Right forelimb (tissue), 1 donor: ENCODE results near the gene THSD4.

ENCODE experiments used
- DNase-seq: peaks from one replicate; pipeline ENCODE4 v3.0.0-alpha.2; 2018

THSD4 gene

DNA sequence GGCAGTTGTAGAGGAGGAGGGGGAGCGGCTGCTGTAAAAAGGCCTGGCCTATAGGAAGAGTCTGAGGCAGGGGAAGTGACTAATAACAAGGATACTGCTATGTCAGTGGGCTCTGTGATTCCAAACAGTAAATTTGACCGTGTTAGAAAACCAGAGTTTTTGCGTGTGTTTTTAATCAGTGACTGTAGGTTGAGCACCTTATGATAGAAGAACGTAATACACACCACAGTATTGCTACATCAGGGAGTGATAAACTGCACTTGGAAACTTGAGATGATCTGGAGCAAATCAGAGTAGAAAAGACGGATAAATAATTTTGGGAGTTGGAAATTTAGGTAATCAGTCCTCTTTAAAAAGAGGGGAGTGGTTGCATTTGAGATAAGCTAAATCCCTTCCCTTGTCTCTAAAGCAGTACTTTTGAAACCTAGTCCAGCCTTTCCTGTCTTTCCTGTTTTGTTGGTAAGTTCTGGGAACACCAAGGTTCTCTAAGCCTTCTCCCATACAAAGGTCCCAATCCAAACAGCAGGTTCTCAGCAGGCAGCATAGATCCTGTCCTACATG is 564.6 kb downstream of the THSD4 start:
- DNase-seq, result no peak

DNA sequence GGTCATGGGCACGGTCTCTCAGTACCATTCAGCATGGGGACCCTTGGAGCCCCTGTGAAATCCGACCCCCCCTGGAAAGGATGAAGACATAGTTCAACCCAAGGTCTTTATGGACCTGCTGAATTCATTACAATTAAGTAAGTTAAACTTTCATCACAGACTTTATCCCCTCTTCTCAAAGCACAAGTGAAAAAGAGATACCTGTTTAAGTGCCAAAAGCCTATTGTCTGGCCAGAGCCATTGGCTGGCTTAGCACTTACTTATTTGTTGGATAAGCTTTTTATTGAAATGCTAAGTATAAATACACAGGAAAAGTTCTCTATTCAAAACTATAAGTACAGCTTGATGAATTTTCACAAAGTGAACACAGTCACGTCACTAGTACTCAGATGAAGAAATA is 566.7 kb downstream of the THSD4 start:
- DNase-seq, result no peak

DNA sequence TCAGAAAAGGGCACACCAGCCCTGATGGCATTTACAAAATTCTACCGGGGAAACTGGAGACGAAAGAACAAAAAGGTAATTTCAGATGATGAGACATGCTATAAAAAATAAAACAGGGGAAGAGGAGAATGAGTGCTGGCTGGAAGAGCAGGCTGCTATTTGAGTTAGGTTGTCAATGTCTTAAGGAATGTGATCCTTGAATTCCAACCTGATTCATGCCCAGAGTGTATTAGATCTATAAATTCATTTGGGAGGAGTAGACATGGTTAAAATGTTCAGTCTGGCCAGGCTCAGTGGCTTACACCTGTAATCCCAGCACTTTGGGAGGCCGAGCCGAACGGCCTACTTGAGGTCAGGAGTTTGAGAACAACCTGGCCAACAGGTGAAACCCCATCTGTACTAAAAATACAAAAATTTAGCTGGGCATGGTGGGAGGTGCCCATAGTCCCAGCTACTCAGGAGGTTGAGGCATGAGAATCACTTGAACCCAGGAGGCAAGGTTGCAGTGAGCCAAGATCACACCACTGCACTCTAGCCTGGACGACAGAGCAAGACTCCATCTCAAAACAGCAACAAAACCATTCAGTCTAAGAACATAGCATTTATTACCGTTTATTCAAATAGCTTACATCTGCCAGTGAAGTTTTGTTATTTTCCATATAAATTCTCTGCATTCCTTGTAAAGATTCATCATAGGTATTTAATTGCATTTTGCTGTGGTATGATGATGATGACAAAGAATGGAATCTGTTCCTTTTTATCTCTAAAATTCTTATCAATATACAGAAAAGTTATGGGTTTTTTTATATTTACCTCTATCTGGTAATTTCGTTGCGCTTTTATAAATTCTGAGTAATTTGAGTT is 568.4 kb downstream of the THSD4 start:
- DNase-seq, result no peak

DNA sequence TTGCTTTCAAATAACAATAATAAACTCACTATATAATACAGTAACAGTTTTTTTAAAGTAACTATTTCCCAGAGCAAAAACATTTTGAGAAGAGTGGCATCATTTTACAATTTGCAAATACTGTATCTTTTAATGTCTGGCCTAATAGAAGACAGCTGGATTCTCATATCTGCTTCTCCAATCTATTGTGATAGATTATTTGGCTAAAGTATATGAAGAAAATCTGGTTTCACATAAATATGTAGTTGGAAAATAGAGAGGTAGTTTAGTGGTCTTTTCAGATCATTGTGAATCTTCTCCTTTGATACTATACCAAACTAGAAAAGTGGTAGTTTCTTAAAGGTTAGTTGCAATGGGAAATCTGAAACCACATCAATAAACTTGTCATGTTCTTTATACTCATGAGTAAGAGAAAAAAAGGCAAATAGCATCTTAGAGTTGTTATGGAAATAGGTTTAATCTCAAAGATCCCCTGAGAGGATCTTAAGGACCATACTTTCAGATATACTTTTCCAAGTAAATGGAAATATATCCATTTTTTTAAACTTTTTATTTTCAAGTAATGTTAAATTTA is 570.2 kb downstream of the THSD4 start:
- no peak for DNase-seq

DNA sequence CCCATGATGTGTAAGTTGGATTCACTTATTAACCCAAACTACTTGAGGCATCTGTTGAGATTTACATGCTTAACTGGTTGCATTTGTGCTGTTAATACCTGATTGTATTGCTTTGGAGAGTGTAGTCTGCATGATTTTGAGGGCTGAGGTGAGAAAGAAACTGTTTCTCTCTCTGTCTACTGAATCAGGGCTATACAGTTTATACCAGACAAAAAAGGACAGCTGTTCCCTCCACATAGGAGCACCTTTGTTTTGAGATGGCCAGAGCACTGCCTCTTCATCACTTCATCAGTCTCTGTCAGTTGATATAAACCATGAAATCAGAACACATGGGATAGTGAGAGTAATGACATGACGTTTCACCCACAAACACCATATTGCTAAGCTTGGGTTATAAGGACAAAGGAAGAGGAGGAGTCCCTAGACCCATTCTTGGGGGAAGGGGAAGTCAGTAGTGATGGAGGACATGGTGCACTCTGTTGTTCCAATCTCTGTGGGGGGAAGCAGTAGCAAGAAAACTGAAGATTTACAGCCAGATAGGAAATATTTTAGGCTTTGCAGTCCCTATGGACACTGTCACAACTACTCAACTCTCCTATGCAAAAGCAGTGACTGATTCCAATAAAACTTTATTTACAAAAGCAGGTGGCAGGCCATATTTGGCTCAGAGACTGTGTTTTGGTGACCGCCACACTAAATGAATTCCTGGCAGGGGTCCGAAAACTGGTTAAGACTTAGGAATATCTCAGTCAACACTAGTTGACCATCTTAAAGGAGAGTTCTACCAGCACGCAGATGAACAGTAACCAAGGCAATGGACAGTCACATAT is 571.2 kb downstream of the THSD4 start:
- DNase-seq, result no peak

GRCh38 chr15:71687902-71688508 is 572.7 kb downstream of the THSD4 start:
- DNase-seq, result no peak

GRCh38 chr15:71688509-71689094 is 573.3 kb downstream of the THSD4 start:
- no peak for DNase-seq

DNA sequence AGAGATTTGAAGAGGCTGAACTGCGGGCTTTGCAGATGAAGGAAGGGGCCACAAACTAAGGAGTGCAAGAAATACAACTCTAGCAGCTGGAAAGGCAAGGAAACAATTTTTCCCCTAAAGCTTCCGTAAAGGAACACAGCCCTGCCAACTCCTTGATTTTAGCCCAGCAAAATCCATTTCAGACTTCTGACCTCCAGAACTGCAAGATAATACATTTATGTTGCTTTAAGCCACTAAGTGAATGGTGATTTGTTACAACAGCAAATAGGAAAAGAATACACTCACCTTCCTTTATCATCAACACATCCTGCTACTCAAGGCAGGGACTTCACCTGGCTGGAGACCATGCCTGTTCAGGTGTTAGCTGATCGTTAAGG is 575.8 kb downstream of the THSD4 start:
- no peak for DNase-seq

DNA sequence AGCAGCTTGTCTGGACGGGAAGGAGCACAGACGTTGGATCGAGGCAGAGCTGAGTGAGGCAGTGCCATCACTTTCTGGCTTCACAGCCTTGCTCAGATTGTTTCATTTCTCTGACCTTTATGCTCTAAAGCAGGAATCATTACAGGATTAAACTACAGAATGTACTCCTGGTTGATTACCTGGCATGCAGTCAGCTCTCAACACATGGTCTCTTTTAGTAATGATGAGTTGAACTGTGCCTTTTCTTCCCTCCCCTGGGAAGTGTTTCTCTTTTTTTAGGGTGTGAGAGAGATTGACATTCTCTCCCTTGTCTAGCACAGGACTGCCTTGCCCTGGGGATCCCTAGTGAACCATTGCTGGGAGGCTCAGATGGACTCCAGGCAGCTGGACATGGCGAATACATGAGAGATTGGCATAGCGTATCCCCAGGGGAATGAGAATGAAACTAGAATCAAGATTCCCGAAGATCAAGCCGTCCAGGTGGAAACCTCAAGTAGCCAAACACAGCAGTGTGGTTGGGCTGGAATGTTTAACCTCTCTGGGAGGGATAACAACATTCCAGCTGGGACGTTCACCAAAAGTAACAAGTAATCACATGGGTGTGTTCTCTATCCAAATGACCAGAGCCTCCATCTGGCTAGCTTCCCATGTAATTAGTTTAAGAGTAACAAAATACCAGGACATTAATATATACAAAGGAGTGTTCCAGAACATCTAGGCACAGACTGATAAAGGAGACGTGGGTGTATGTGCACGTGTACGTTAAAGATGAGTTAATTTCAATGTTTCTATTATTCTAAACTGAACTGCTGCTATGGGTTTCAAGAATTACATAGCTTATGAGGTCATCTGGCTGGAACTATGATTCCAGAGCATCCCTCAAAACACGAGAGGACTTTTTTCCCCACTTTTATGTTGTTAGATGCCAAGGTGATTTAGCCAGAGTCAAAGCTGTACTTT is 576.5 kb downstream of the THSD4 start:
- peak; percentile 74 for DNase-seq

DNA sequence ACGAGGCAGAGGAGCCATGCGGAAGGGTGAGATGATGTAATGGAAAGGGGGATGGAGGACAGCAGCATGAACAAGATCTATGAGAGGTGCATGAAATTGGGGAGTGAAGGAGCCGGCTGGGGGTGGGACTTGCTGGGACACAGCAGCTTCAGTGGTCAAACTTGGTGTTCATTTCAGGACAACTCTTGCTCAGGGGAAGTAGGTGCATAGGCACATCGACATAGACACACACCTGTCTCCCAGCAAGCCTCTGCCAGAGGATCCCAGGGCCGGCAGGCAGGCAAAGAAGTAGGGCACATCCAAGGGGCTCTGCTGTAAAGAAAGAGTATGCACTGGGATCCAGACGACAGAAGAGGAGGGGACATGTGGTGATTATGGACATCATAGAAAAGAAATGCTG is 582.0 kb downstream of the THSD4 start:
- no peak for DNase-seq

- DNase-seq, result no peak
These were observed 582.8 kb downstream of the THSD4 start for GRCh38 chr15:71698030-71698429.

GRCh38 chr15:71698742-71699141 is 583.5 kb downstream of the THSD4 start:
- DNase-seq, result no peak

DNA sequence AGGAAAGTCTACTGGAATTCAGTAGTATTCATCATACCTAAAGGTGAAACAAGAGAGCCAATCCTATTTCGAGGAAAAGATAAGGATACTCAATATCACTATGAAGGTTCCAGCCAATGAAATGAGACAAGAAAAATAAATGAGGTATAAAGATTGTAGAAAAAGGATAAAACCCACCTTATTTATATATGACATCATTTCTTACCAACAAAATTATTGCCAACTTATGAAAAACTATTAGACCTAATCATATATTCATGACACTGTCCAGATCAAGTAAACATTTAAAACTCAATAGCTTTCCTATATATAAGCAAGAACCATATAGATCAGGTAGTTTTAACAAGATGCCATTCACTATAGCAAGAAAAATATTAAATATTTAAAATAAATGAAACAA is 584.7 kb downstream of the THSD4 start:
- DNase-seq, result no peak

- DNase-seq, result no peak
These were observed 586.5 kb downstream of the THSD4 start for GRCh38 chr15:71701808-71702207.

GRCh38 chr15:71702496-71702895 is 587.2 kb downstream of the THSD4 start:
- no peak for DNase-seq

DNA sequence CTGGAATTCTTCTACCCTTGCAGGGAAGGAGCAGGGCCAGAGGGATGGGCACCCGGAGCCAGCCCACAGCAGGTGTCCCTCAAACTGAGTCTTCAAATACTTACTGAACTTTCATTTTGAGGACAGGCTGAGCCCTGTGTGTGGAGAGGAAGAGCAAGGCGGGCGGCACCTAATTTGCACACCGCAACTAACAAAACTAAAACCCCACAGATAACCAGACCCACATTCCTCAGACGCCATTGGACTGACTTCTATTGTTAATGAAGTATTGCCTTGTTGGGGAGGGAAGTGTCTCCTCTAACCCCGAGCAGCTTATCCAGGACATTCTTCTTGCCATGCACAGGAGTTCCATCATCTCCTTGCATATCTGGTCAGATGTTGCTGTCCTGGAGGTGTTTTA is 589.9 kb downstream of the THSD4 start:
- DNase-seq, result no peak

GRCh38 chr15:71706461-71707229 is 591.4 kb downstream of the THSD4 start:
- no peak for DNase-seq

GRCh38 chr15:71707230-71708050 is 592.2 kb downstream of the THSD4 start:
- DNase-seq, result no peak

GRCh38 chr15:71708051-71708429 is 592.8 kb downstream of the THSD4 start:
- no peak for DNase-seq

- DNase-seq, result peak; percentile 77
These were observed 593.5 kb downstream of the THSD4 start for GRCh38 chr15:71708741-71709140.
